ENCODE results near the gene ME3. TPM values are rescaled to one million over a fixed set of nuclear protein-coding genes. Genes with fewer than 3 reads are reported as not detected.
"Not testable (repeated sequence)": the region's sequence is repeated elsewhere in the genome, so short reads cannot be mapped to it uniquely, and the experiment has no call there.

Gene ME3
- total and polyA plus RNA-seq, 7 experiments from 2014 or later = 0.48 to 13.7 (median 6.4) TPM

GRCh38 chr11:86440305-86440716 lies 232.1 kb downstream of the ME3 start:
- no peak overlapping the region for H3K27ac Mint-ChIP-seq
- H3K9me3 ChIP-seq (ENCODE audit: control insufficient read depth in 2 of 3, low read length in 3 of 3) = no peaks in the 10 kb centered on the region
- CTCF ChIA-PET = no interaction called here
- H3K4me3 Mint-ChIP-seq = no peak overlapping the region
- DNase-seq (no peak), ATAC-seq (no peak)
- peaks cover 0 to 2% (median 0%) of the 10 kb centered on the region in 11 donors for H3K9me3 Mint-ChIP-seq
- no peaks in the 10 kb centered on the region for H3K27me3 ChIP-seq (ENCODE audit: control insufficient read depth in 2 of 2, insufficient read depth in 2 of 2, low read length in 2 of 2)
- H3K4me1 Mint-ChIP-seq = peaks cover 0 to 7% (median 0%) of the 10 kb centered on the region in 7 donors
- intact Hi-C loops (cut with micrococcal nuclease) = no loop called here
- H3K4me3 ChIP-seq (ENCODE audit: low read length) = no peak overlapping the region
- H3K27ac ChIP-seq (ENCODE audit: low read depth, low read length) = no peak overlapping the region
- H3K27me3 Mint-ChIP-seq = no peaks in the 10 kb centered on the region
- H3K36me3 Mint-ChIP-seq = peaks cover 0 to 14% (median 5%) of the 10 kb centered on the region in 5 donors
- no peaks in the 10 kb centered on the region for H3K36me3 ChIP-seq (ENCODE audit: control insufficient read depth in 2 of 3, insufficient read depth in 3 of 3, low read length in 3 of 3)
- H3K4me1 ChIP-seq (ENCODE audit: control insufficient read depth in 2 of 2, insufficient read depth in 2 of 2, low read length in 2 of 2) = no peaks in the 10 kb centered on the region
- POLR2A ChIA-PET = no interaction called here

GRCh38 chr11:86438685-86439084 lies 233.7 kb downstream of the ME3 start:
- CTCF ChIA-PET = no interaction called here

GRCh38 chr11:86435711-86436110 lies 236.7 kb downstream of the ME3 start:
- H3K36me3 ChIP-seq (ENCODE audit: control insufficient read depth in 2 of 3, insufficient read depth in 3 of 3, low read length in 3 of 3) = no peaks in the 10 kb centered on the region
- Mint-ChIP-seq H3K27ac (no peak overlapping the region), H3K36me3 (peaks cover 0 to 14% (median 8%) of the 10 kb centered on the region in 5 donors), H3K4me3 (no peak overlapping the region), H3K27me3 (no peaks in the 10 kb centered on the region), H3K9me3 (peaks cover 0 to 7% (median 0%) of the 10 kb centered on the region in 11 donors), H3K4me1 (no peaks in the 10 kb centered on the region)
- H3K27me3 ChIP-seq (ENCODE audit: control insufficient read depth in 2 of 2, insufficient read depth in 2 of 2, low read length in 2 of 2) = no peaks in the 10 kb centered on the region
- H3K4me1 ChIP-seq (ENCODE audit: control insufficient read depth in 2 of 2, insufficient read depth in 2 of 2, low read length in 2 of 2) = no peaks in the 10 kb centered on the region
- no peak overlapping the region for H3K27ac ChIP-seq (ENCODE audit: low read depth, low read length)
- H3K4me3 ChIP-seq (ENCODE audit: low read length) = no peak overlapping the region
- POLR2A ChIA-PET = no interaction called here
- DNase-seq = no peak
- no peaks in the 10 kb centered on the region for H3K9me3 ChIP-seq (ENCODE audit: control insufficient read depth in 2 of 3, low read length in 3 of 3)
- intact Hi-C loops (cut with micrococcal nuclease) = no loop called here
- CTCF ChIA-PET = no interaction called here
- no peak for ATAC-seq

More at GRCh38 chr11:86438685-86439084, 233.7 kb downstream of the ME3 start:
- no peaks in the 10 kb centered on the region for H3K27me3 ChIP-seq (ENCODE audit: control insufficient read depth in 2 of 2, insufficient read depth in 2 of 2, low read length in 2 of 2)
- POLR2A ChIA-PET = no interaction called here
- no peaks in the 10 kb centered on the region for H3K9me3 ChIP-seq (ENCODE audit: control insufficient read depth in 2 of 3, low read length in 3 of 3)
- Mint-ChIP-seq H3K9me3 (peaks cover 0 to 2% (median 0%) of the 10 kb centered on the region in 11 donors), H3K4me1 (peaks cover 0 to 7% (median 0%) of the 10 kb centered on the region in 7 donors), H3K27ac (no peak overlapping the region), H3K36me3 (peaks cover 0 to 9% (median under 1%) of the 10 kb centered on the region in 5 donors), H3K27me3 (no peaks in the 10 kb centered on the region), H3K4me3 (no peak overlapping the region)
- intact Hi-C loops (cut with micrococcal nuclease) = no loop called here
- H3K4me3 ChIP-seq (ENCODE audit: low read length) = no peak overlapping the region
- ATAC-seq (no peak), DNase-seq (no peak)
- H3K27ac ChIP-seq (ENCODE audit: low read depth, low read length) = no peak overlapping the region
- no peaks in the 10 kb centered on the region for H3K36me3 ChIP-seq (ENCODE audit: control insufficient read depth in 2 of 3, insufficient read depth in 3 of 3, low read length in 3 of 3)
- H3K4me1 ChIP-seq (ENCODE audit: control insufficient read depth in 2 of 2, insufficient read depth in 2 of 2, low read length in 2 of 2) = no peaks in the 10 kb centered on the region

DNA sequence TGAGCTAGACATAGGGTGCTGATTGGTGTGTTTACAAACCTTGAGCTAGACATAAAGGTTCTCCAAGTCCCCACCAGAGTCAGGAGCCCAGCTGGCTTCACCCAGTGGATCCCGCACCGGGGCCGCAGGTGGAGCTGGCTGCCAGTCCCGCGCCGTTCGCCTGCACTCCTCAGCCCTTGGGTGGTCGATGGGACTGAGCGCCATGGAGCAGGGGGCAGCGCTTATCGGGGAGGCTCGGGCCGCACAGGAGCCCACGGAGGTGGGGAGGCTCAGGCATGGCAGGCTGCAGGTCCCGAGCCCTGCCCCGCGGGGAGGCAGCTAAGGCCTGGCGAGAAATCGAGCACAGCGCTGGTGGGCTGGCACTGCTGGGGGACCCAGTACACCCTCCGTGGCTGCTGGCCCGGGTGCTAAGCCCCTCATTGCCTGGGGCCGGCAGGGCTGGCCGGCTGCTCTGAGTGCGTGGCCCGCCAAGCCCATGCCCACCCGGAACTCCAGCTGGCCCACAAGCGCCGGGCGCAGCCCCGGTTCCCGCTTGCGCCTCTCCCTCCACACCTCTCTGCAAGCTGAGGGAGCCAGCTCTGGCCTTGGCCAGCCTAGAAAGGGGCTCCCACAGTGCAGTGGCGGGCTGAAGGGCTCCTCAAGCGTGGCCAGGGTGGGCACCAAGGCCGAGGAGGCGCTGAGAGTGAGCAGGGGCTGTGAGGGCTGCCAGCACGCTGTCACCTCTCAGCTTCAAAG lies 238.9 kb downstream of the ME3 start:
- DNase-seq; H3K27ac Mint-ChIP-seq; H3K4me1 ChIP-seq (ENCODE audit: control insufficient read depth in 2 of 2, insufficient read depth in 2 of 2, low read length in 2 of 2); H3K9me3 ChIP-seq (ENCODE audit: control insufficient read depth in 2 of 3, low read length in 3 of 3); H3K4me3 ChIP-seq (ENCODE audit: low read length); POLR2A ChIA-PET; H3K4me1 Mint-ChIP-seq; intact Hi-C loops (cut with micrococcal nuclease); H3K27ac ChIP-seq (ENCODE audit: low read depth, low read length); H3K27me3 Mint-ChIP-seq; CTCF ChIA-PET; ATAC-seq; H3K36me3 ChIP-seq (ENCODE audit: control insufficient read depth in 2 of 3, insufficient read depth in 3 of 3, low read length in 3 of 3); H3K4me3 Mint-ChIP-seq; H3K27me3 ChIP-seq (ENCODE audit: control insufficient read depth in 2 of 2, insufficient read depth in 2 of 2, low read length in 2 of 2): not testable (repeated sequence)
- peaks cover 0 to 15% (median 2%) of the 10 kb centered on the region in 11 donors for H3K9me3 Mint-ChIP-seq
- peaks cover 0 to 19% (median 8%) of the 10 kb centered on the region in 5 donors for H3K36me3 Mint-ChIP-seq

DNA sequence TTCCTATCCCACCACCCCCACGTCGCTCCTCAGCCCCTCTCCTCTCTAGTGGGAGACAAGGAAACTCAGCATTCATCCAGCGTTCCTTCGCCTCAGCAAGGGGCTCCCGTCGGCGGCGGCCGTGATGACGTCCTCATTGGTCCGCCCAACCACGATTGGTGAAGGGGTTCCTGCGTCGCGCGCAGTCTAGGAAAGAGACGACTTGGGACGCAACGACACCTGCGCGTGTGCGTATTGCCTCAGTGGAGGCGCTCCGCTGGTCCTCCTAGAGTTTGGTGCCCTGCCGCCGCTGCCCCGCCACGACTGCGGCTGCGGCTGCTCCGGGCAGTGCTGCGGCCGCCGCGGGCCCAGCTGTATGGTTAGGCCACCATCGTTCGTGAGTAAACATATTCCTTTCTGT lies 241.2 kb downstream of the ME3 start:
- H3K27me3 ChIP-seq (ENCODE audit: control insufficient read depth in 2 of 2, insufficient read depth in 2 of 2, low read length in 2 of 2) = no peaks in the 10 kb centered on the region
- no peak for ATAC-seq
- DNase-seq = no peak
- no peaks in the 10 kb centered on the region for H3K9me3 ChIP-seq (ENCODE audit: control insufficient read depth in 2 of 3, low read length in 3 of 3)
- Mint-ChIP-seq H3K36me3 (peaks cover 0 to 29% (median 8%) of the 10 kb centered on the region in 5 donors), H3K27ac (peak overlapping the region in 1 of 9 donors; percentile 60), H3K4me1 (no peaks in the 10 kb centered on the region), H3K4me3 (peak overlapping the region in 7 of 10 donors; percentile 18 to 71 (median 35)), H3K27me3 (peaks cover 0 to 16% (median 0%) of the 10 kb centered on the region in 5 donors), H3K9me3 (peaks cover 0 to 35% (median 5%) of the 10 kb centered on the region in 11 donors)
- H3K27ac ChIP-seq (ENCODE audit: low read depth, low read length) = no peak overlapping the region
- POLR2A ChIA-PET = no interaction called here
- intact Hi-C loops (cut with micrococcal nuclease) = no loop called here
- H3K4me1 ChIP-seq (ENCODE audit: control insufficient read depth in 2 of 2, insufficient read depth in 2 of 2, low read length in 2 of 2) = no peaks in the 10 kb centered on the region
- no peaks in the 10 kb centered on the region for H3K36me3 ChIP-seq (ENCODE audit: control insufficient read depth in 2 of 3, insufficient read depth in 3 of 3, low read length in 3 of 3)
- CTCF ChIA-PET = interaction anchor here (0.7 kb wide), 1 partner anchor 31 kb away, joined by 3 read pairs; no protein-coding TSS in a partner anchor
- H3K4me3 ChIP-seq (ENCODE audit: low read length) = no peak overlapping the region

DNA sequence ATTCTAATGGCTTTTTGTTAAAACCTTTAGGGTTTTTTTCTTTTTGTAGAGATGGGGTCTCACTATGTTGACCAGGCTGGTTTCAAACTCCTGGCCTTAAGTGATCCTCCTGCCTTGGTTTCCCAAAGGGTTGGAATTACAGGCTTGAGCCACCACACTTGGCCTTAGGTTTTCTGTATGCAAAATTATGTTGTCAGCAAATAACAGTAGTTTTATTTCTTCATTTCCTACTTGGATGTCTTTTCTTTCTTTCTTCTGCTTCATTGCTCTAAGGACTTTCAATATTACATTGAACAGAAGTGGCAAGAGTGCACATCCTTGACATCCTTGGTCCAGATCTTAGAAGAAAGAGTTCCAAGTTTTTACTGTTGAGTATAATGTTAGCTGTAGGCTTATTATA lies 245.0 kb downstream of the ME3 start:
- DNase-seq = no peak
- Mint-ChIP-seq H3K9me3 (peaks cover 0 to 41% (median 7%) of the 10 kb centered on the region in 11 donors), H3K4me1 (no peaks in the 10 kb centered on the region), H3K27ac (no peak overlapping the region), H3K4me3 (no peak overlapping the region), H3K36me3 (peaks cover 0 to 33% (median 14%) of the 10 kb centered on the region in 5 donors), H3K27me3 (peaks cover 0 to 16% (median 0%) of the 10 kb centered on the region in 5 donors)
- Histone ChIP-seq H3K27ac (ENCODE audit: low read depth, low read length) (no peak overlapping the region), H3K4me3 (ENCODE audit: low read length) (no peak overlapping the region), H3K27me3 (ENCODE audit: control insufficient read depth in 2 of 2, insufficient read depth in 2 of 2, low read length in 2 of 2) (no peaks in the 10 kb centered on the region), H3K4me1 (ENCODE audit: control insufficient read depth in 2 of 2, insufficient read depth in 2 of 2, low read length in 2 of 2) (no peaks in the 10 kb centered on the region), H3K9me3 (ENCODE audit: control insufficient read depth in 2 of 3, low read length in 3 of 3) (no peaks in the 10 kb centered on the region), H3K36me3 (ENCODE audit: control insufficient read depth in 2 of 3, insufficient read depth in 3 of 3, low read length in 3 of 3) (no peaks in the 10 kb centered on the region)
- no peak for ATAC-seq
- intact Hi-C loops (cut with micrococcal nuclease) = no loop called here
- POLR2A ChIA-PET = no interaction called here
- CTCF ChIA-PET = no interaction called here

GRCh38 chr11:86423488-86423887 lies 248.9 kb downstream of the ME3 start:
- DNase-seq, CTCF ChIA-PET: not testable (repeated sequence)
- peaks cover 0 to 12% (median 0%) of the 10 kb centered on the region in 5 donors for H3K27me3 Mint-ChIP-seq

More at GRCh38 chr11:86423488-86423887, 248.9 kb downstream of the ME3 start:
- peaks cover 0 to 27% (median 16%) of the 10 kb centered on the region in 5 donors for H3K36me3 Mint-ChIP-seq
- H3K4me1 ChIP-seq (ENCODE audit: control insufficient read depth in 2 of 2, insufficient read depth in 2 of 2, low read length in 2 of 2); H3K9me3 ChIP-seq (ENCODE audit: control insufficient read depth in 2 of 3, low read length in 3 of 3); H3K4me1 Mint-ChIP-seq; H3K4me3 Mint-ChIP-seq; H3K27me3 ChIP-seq (ENCODE audit: control insufficient read depth in 2 of 2, insufficient read depth in 2 of 2, low read length in 2 of 2); POLR2A ChIA-PET; H3K36me3 ChIP-seq (ENCODE audit: control insufficient read depth in 2 of 3, insufficient read depth in 3 of 3, low read length in 3 of 3); H3K27ac Mint-ChIP-seq; H3K27ac ChIP-seq (ENCODE audit: low read depth, low read length); H3K4me3 ChIP-seq (ENCODE audit: low read length); ATAC-seq; intact Hi-C loops (cut with micrococcal nuclease): not testable (repeated sequence)
- H3K9me3 Mint-ChIP-seq = peaks cover 0 to 29% (median 6%) of the 10 kb centered on the region in 11 donors

All from naive thymus-derived CD4-positive, alpha-beta T cell (primary cell).